Natural killer cell treated with Interleukin-12 subunit alpha and Interleukin-12 subunit beta and Interleukin-15 and Interleukin-18, amount 100 ng/mL, for 72 hours (primary cell): ENCODE measurements around the gene PIK3AP1. TPM values are rescaled to one million over a fixed set of nuclear protein-coding genes. Genes with fewer than 3 reads are reported as not detected.

Source experiments
- ATAC-seq, 2 donors: fragments of 150-1000 bp; cut with Tn5 transposase in 1 of 2; sonication (Bioruptor Pico), chemical (Tn5 transposase) in 1 of 2; 2 replicates each; pipeline ENCODE4 v1.10.0; 2021
- DNase-seq: peaks from one replicate; pipeline ENCODE4 v3.0.0; 2022; ENCODE audit warnings: low spot score
- H3K27ac Mint-ChIP-seq, 2 donors: 1 replicate in 1 of 2; 2 replicates in 1 of 2; pipeline ENCODE4 v1.8.0; 2022; ENCODE audit warnings: mixed read lengths in 2 of 2, mild to moderate bottlenecking in 1 of 2, moderate library complexity in 1 of 2
- H3K27me3 Mint-ChIP-seq, 2 donors: 1 replicate in 1 of 2; 2 replicates in 1 of 2; pipeline ENCODE4 v1.8.0; 2022; ENCODE audit warnings: mixed read lengths in 2 of 2
- H3K36me3 Mint-ChIP-seq: one replicate; pipeline ENCODE4 v1.8.0; 2022; ENCODE audit warnings: mixed read lengths
- H3K4me1 Mint-ChIP-seq, 2 donors: 1 replicate in 1 of 2; 2 replicates in 1 of 2; pipeline ENCODE4 v1.8.0; 2022; ENCODE audit warnings: low read depth in 2 of 2, mixed read lengths in 2 of 2, mild to moderate bottlenecking in 1 of 2
- H3K4me3 Mint-ChIP-seq: one replicate; pipeline ENCODE4 v1.8.0; 2022; ENCODE audit warnings: mixed read lengths
- H3K9me3 Mint-ChIP-seq: 2 replicates; pipeline ENCODE4 v1.8.0; 2022; ENCODE audit warnings: mixed read lengths
- total RNA-seq, 2 donors: library from RNA; stranded (reverse); gene quantifications; one replicate each; pipeline ENCODE4 v1.2.3, GENCODE V29; 2022

The PIK3AP1 gene
- total RNA-seq, 2 donors from 2014 or later, result 147 to 383 TPM

GRCh38 chr10:96714746-96715255 is 5.5 kb downstream of the PIK3AP1 start:
- no peaks in the 10 kb centered on the region for H3K27me3 Mint-ChIP-seq

GRCh38 chr10:96714031-96714590 is 6.2 kb downstream of the PIK3AP1 start:
- Mint-ChIP-seq H3K36me3 (peaks cover 26% of the 10 kb centered on the region), H3K27ac (peak overlapping the region; percentile 65 to 92), H3K4me3 (peak overlapping the region; percentile 58), H3K27me3 (no peaks in the 10 kb centered on the region), H3K9me3 (no peaks in the 10 kb centered on the region), H3K4me1 (peaks cover 60 to 61% of the 10 kb centered on the region in 2 donors)
- DNase-seq, result no peak
- no peak for ATAC-seq

More at GRCh38 chr10:96714746-96715255, 5.5 kb downstream of the PIK3AP1 start:
- Mint-ChIP-seq H3K27ac (peak overlapping the region in 1 of 2 donors; percentile 92), H3K9me3 (no peaks in the 10 kb centered on the region), H3K4me3 (peak overlapping the region; percentile 61), H3K4me1 (peaks cover 66 to 68% of the 10 kb centered on the region in 2 donors), H3K36me3 (peaks cover 33% of the 10 kb centered on the region)
- no peak for ATAC-seq
- DNase-seq, result no peak

- H3K4me3 Mint-ChIP-seq, result peak overlapping the region; percentile 0
- no peaks in the 10 kb centered on the region for H3K27me3 Mint-ChIP-seq
- H3K27ac Mint-ChIP-seq, result peak overlapping the region in 1 of 2 donors; percentile 49
- peaks cover 17% of the 10 kb centered on the region for H3K36me3 Mint-ChIP-seq
- H3K9me3 Mint-ChIP-seq, result no peaks in the 10 kb centered on the region
- ATAC-seq, result no peak
- peaks cover 48 to 54% of the 10 kb centered on the region in 2 donors for H3K4me1 Mint-ChIP-seq
- DNase-seq, result no peak
Observed at GRCh38 chr10:96712662-96713271, 7.5 kb downstream of the PIK3AP1 start.

GRCh38 chr10:96711048-96711728 is 9.1 kb downstream of the PIK3AP1 start:
- no peaks in the 10 kb centered on the region for H3K9me3 Mint-ChIP-seq
- ATAC-seq, result no peak
- H3K4me1 Mint-ChIP-seq, result peaks cover 40 to 52% of the 10 kb centered on the region in 2 donors

GRCh38 chr10:96709525-96709924 is 10.8 kb downstream of the PIK3AP1 start:
- ATAC-seq (no peak), DNase-seq (no peak)
- no peak overlapping the region for H3K27ac Mint-ChIP-seq
- H3K9me3 Mint-ChIP-seq, result no peaks in the 10 kb centered on the region
- H3K27me3 Mint-ChIP-seq, result no peaks in the 10 kb centered on the region
- peaks cover 14% of the 10 kb centered on the region for H3K36me3 Mint-ChIP-seq
- peaks cover 41 to 54% of the 10 kb centered on the region in 2 donors for H3K4me1 Mint-ChIP-seq
- no peak overlapping the region for H3K4me3 Mint-ChIP-seq

More at GRCh38 chr10:96711048-96711728, 9.1 kb downstream of the PIK3AP1 start:
- no peak for DNase-seq
- no peaks in the 10 kb centered on the region for H3K27me3 Mint-ChIP-seq
- peaks cover 14% of the 10 kb centered on the region for H3K36me3 Mint-ChIP-seq
- no peak overlapping the region for H3K27ac Mint-ChIP-seq
- H3K4me3 Mint-ChIP-seq, result no peak overlapping the region

- ATAC-seq, result no peak
- Mint-ChIP-seq H3K4me1 (peaks cover 41 to 55% of the 10 kb centered on the region in 2 donors), H3K27ac (peak overlapping the region; percentile 37 to 63)
Observed at GRCh38 chr10:96708996-96709395, 11.3 kb downstream of the PIK3AP1 start.

GRCh38 chr10:96708456-96708855 is 11.9 kb downstream of the PIK3AP1 start:
- H3K27me3 Mint-ChIP-seq, result no peaks in the 10 kb centered on the region
- DNase-seq (no peak), ATAC-seq (no peak)
- H3K4me3 Mint-ChIP-seq, result no peak overlapping the region
- H3K4me1 Mint-ChIP-seq, result peaks cover 44 to 58% of the 10 kb centered on the region in 2 donors
- peaks cover 14% of the 10 kb centered on the region for H3K36me3 Mint-ChIP-seq
- H3K27ac Mint-ChIP-seq, result peak overlapping the region; percentile 37 to 63
- no peaks in the 10 kb centered on the region for H3K9me3 Mint-ChIP-seq

More at GRCh38 chr10:96708996-96709395, 11.3 kb downstream of the PIK3AP1 start:
- peaks cover 14% of the 10 kb centered on the region for H3K36me3 Mint-ChIP-seq
- no peak for DNase-seq
- H3K9me3 Mint-ChIP-seq, result no peaks in the 10 kb centered on the region
- H3K4me3 Mint-ChIP-seq, result no peak overlapping the region
- H3K27me3 Mint-ChIP-seq, result no peaks in the 10 kb centered on the region

- H3K27me3 Mint-ChIP-seq, result no peaks in the 10 kb centered on the region
- no peak for DNase-seq
- peaks cover 51 to 62% of the 10 kb centered on the region in 2 donors for H3K4me1 Mint-ChIP-seq
- no peaks in the 10 kb centered on the region for H3K9me3 Mint-ChIP-seq
- H3K4me3 Mint-ChIP-seq, result peak overlapping the region; percentile 54
- H3K36me3 Mint-ChIP-seq, result peaks cover 10% of the 10 kb centered on the region
- peak overlapping the region; percentile 16 to 89 for H3K27ac Mint-ChIP-seq
- ATAC-seq, result peak; percentile 80 to 87
Observed at GRCh38 chr10:96706331-96706853, 13.9 kb downstream of the PIK3AP1 start.

GRCh38 chr10:96705134-96705533 is 15.2 kb downstream of the PIK3AP1 start:
- ATAC-seq, result no peak
- no peak overlapping the region for H3K4me3 Mint-ChIP-seq
- H3K9me3 Mint-ChIP-seq, result no peaks in the 10 kb centered on the region
- peaks cover 17% of the 10 kb centered on the region for H3K36me3 Mint-ChIP-seq
- DNase-seq, result no peak
- H3K4me1 Mint-ChIP-seq, result peaks cover 55 to 63% of the 10 kb centered on the region in 2 donors
- H3K27me3 Mint-ChIP-seq, result no peaks in the 10 kb centered on the region
- H3K27ac Mint-ChIP-seq, result peak overlapping the region; percentile 8 to 82

GRCh38 chr10:96704563-96704962 is 15.8 kb downstream of the PIK3AP1 start:
- peak overlapping the region; percentile 8 to 82 for H3K27ac Mint-ChIP-seq
- H3K4me3 Mint-ChIP-seq, result no peak overlapping the region
- H3K9me3 Mint-ChIP-seq, result no peaks in the 10 kb centered on the region
- no peak for DNase-seq
- no peaks in the 10 kb centered on the region for H3K27me3 Mint-ChIP-seq
- ATAC-seq, result no peak
- H3K4me1 Mint-ChIP-seq, result peaks cover 60 to 66% of the 10 kb centered on the region in 2 donors
- peaks cover 19% of the 10 kb centered on the region for H3K36me3 Mint-ChIP-seq

- Mint-ChIP-seq H3K27ac (peak overlapping the region; percentile 8 to 82), H3K27me3 (no peaks in the 10 kb centered on the region), H3K4me3 (no peak overlapping the region), H3K4me1 (peaks cover 62 to 65% of the 10 kb centered on the region in 2 donors), H3K36me3 (peaks cover 19% of the 10 kb centered on the region), H3K9me3 (no peaks in the 10 kb centered on the region)
- no peak for ATAC-seq
- no peak for DNase-seq
Observed at GRCh38 chr10:96703358-96703757, 17.0 kb downstream of the PIK3AP1 start.

GRCh38 chr10:96701265-96701664 is 19.0 kb downstream of the PIK3AP1 start:
- Mint-ChIP-seq H3K9me3 (no peaks in the 10 kb centered on the region), H3K27ac (peak overlapping the region; percentile 52 to 95), H3K4me3 (peak overlapping the region; percentile 74), H3K27me3 (no peaks in the 10 kb centered on the region), H3K36me3 (peaks cover 14% of the 10 kb centered on the region), H3K4me1 (peaks cover 71 to 72% of the 10 kb centered on the region in 2 donors)
- no peak for DNase-seq
- ATAC-seq, result no peak

GRCh38 chr10:96700374-96701099 is 19.8 kb downstream of the PIK3AP1 start:
- DNase-seq, result no peak
- ATAC-seq, result peak; percentile 63 to 67
- Mint-ChIP-seq H3K4me1 (peaks cover 77 to 79% of the 10 kb centered on the region in 2 donors), H3K9me3 (no peaks in the 10 kb centered on the region), H3K27me3 (no peaks in the 10 kb centered on the region), H3K4me3 (peak overlapping the region; percentile 74), H3K36me3 (peaks cover 14% of the 10 kb centered on the region), H3K27ac (peak overlapping the region; percentile 52 to 95)
